Stimulated activated CD8-positive, alpha-beta memory T cell treated with anti-CD3 and anti-CD28 coated beads, Interleukin-15, amount 100 ng/mL, for 24 hours (primary cell): ENCODE measurements around the gene OSBPL3.

Experiments used
- DNase-seq: peaks from one replicate; pipeline ENCODE4 v3.0.0-alpha.2; 2020; ENCODE audit warnings: low read depth

The OSBPL3 gene

DNA sequence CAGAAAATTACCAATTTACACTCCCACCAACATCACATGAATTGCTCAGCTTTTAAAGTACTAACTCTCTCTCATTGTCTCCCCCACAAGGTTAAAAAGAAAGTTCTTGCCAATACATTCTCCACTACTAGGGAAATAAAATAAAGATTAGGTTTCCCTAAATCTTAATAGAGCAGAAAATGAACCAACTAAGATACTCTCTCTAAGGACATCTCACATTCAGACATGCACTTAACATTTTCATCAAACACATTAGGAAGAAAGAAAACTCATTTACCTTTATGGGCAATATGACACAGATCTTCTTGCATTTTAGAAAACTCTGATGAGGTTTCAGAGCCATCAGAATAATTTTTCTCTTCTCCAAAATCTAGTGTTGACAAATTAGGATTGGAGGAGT, 118.6 kb downstream of the OSBPL3 start:
- DNase-seq, result no peak

DNA sequence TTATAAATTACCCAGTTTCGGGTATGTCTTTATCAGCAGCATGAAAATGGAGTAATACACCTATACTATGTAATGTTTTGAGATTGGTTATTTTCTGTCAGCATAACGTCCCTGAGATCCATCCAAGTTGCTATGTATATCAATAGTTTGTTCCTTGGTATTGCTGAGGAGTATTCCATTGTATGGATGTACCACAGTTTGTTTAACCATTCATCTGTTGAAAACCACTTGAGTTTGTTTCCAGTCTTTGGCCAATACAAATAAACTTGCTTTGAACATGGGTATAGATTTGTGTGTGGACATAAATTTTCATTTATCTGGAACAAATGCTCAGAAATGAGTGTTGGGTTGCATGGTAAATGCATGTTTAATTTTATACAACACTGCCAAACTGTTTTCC, 119.4 kb downstream of the OSBPL3 start:
- DNase-seq, result no peak

GRCh38 chr7:24858108-24858977, 121.6 kb downstream of the OSBPL3 start:
- DNase-seq, result no peak

GRCh38 chr7:24857623-24858022, 122.4 kb downstream of the OSBPL3 start:
- DNase-seq, result no peak

- no peak for DNase-seq
These were observed 125.1 kb downstream of the OSBPL3 start for GRCh38 chr7:24854866-24855265.

DNA sequence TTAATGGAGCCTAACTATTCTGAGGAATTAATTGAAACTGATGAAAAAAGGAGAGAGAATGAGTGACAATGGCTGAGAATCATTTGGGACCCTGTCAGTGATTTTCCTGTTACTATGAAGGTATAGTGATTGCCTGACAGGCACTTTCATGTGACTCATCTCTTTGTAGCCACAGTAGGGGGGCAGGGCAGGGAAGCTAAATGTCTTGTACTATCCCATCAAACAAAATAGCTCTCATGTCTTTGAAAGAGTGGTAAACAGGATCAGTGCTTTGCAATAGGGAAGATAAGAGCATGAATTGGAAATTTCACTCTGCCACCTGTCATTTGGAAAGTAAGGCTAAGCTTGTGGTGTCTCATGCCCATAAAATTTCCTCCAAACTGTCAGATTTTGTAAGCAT, 128.2 kb downstream of the OSBPL3 start:
- no peak for DNase-seq

GRCh38 chr7:24848878-24849277, 131.1 kb downstream of the OSBPL3 start:
- no peak for DNase-seq

DNA sequence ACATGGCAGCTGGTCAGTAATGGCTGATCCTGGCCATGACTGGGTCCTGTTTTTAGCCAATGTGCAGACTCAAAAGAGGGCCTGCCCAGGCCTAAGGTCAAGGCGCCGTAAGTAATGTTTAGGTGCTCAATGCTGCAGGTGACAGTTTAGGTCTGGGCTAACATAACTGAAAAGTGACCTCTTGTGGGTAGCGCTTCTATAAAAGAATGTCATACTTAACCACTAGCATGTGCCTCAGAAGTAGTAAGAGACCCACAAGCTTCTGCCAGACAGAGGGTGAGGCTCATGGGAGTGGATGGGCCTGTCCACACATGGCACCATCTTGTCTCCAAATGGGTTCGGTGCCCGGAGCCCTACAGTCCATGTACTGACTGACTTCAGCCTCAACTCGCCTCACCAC, 132.2 kb downstream of the OSBPL3 start:
- DNase-seq, result no peak

DNA sequence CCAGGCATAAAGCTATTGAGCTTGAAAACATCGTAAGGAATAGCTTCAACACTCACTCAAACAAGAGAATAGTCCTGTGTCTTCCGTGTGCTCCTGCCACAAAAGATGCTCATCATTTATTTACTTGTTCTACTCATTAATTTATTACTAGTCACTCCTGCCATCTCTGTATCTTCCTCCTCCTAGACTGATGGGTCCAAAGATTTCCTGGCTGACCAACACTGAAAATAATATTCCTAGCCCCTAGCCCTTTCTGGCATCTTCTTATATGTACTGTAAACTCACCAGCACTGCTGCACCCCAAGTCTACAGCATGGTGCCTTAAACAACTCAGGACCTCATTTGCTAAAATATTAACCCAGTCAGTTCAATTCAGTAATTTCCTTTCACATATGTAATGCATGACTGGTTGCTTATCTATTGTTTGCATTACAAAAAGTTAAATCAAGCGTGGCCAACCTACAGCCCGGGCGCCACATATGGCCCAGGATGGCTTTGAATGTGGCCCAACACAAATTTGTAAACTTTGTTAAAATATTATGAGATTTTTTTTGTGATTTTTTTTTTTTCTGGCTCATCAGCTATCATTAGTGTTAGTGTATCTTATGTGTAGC, 136.1 kb downstream of the OSBPL3 start:
- DNase-seq, result no peak

GRCh38 chr7:24842449-24843241, 137.3 kb downstream of the OSBPL3 start:
- DNase-seq, result no peak

DNA sequence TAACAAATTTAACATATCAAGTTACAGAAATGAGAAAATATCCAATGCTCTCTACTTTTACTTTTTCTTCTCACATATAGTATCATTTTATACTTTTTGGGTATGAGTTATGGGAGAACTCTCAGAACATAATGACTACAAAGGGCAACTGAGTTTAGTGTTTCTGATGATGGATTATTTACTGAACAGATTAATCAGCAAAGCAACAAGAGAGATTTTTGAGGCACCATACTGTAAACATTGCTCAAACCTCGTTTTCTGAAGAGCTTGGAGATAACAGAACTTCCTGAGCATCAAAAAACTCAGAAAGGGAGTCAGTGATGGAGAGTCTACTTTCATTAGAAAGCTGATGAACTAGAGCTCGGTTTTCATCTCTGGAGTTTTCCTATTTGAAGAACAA, 137.9 kb downstream of the OSBPL3 start:
- DNase-seq, result no peak

- no peak for DNase-seq
These were observed 139.4 kb downstream of the OSBPL3 start for GRCh38 chr7:24840563-24840962.

GRCh38 chr7:24836084-24836483, 143.9 kb downstream of the OSBPL3 start:
- no peak for DNase-seq

DNA sequence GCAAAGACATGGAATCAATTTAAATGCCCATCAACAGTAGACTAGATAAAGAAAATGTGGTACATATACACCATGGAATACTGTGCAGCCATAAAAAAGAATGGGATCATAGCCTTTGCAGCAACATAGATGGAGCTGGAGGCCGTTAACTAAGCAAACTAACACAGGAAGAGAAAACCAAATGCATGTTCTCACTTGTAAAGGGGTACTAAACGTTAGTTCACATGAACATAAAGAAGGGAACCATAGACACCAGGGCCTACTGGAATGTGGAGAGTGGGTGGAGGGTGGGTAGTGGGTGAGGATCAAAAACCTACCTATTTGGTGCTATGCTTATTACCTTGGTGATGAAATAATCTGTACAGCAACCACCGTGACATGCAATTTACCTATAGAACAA, 144.3 kb downstream of the OSBPL3 start:
- no peak for DNase-seq

DNA sequence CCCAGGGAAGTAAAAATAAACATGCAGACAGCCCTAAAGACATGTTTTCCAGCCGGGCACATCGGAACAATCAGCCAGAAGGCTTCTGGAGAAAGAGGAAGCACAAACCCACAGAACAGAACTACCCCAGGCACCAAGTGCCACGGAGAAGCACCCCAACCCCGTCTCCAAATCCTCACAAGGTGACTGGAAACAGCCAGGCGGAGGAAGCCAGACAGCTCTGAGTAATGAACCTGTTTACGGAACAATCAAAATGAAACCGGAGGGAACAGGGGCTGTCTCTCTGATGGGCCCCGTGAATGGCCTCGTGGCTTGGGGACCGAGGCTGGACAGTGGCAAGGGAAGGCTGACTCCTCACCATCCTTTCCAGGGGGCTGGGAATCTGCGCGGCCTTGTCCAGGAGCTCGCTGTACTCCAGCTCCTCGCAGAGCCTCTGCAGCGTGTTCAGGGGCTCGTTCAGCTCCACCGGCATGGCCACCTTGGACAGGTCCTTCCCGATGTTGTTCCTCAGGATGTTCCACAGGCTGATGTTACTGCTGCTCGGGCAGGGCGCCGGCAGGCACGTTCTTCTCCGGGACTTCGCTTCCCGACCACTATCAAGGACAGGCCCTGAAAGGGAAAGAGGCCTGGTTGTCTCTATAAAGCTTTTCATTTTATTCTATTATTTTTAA, 145.7 kb downstream of the OSBPL3 start:
- no peak for DNase-seq

GRCh38 chr7:24833549-24833948, 146.4 kb downstream of the OSBPL3 start:
- no peak for DNase-seq

- no peak for DNase-seq
These were observed 148.7 kb downstream of the OSBPL3 start for GRCh38 chr7:24831240-24831639.

- DNase-seq, result no peak
These were observed 149.4 kb downstream of the OSBPL3 start for GRCh38 chr7:24830440-24831050.

DNA sequence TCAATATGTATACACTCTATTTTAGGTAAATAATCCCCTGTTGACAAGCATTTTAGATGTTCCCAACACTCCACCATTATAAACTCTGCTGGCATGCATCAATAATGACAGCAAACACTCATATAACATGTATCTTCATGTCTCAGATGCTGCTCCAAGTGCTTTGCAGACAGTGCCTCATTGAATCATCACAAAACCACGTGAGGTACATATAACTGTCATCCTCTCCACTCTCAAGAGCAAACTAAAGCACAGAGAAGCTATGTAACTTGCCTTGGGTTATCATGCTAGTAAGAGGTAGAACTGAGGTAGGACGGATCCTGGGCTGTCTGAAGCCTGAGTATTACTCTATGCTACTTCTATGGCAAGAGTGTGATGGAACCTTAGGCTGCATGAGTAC, 150.2 kb downstream of the OSBPL3 start:
- DNase-seq, result no peak

DNA sequence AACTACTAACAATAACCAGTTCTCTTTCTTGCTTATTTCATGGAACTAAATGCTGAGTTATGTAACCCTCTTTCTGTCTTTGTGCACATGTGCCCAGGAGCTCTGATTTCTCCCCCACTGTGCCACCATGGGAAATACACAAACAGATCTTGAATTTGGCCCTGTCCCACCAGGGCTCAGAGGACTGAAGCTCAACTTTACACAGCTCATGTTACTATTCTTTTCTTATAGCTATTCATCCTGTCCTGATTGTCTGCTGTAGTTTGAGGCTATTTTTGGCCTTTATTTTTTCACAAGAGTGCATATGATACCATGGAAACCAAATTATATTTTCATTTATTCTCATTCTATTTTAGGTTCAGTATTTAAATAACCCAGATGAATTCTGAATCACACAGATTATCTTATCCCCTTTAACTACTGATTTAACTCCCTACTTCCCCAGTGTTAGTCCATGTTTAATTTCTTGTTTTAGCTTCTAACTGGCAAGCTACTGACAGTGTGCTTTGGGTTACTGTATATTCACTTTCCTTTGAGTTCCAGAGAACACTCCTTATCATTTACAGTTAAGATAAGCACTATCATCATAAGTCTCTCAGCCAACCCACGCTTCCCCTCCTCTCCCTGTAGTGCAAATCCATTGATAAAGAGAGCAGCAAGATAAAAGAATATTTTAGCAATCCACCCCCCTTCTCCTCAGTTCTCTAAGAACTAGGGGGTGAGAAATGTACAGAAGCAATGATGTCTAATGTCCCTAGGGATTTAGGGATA, 150.9 kb downstream of the OSBPL3 start:
- DNase-seq, result no peak

DNA sequence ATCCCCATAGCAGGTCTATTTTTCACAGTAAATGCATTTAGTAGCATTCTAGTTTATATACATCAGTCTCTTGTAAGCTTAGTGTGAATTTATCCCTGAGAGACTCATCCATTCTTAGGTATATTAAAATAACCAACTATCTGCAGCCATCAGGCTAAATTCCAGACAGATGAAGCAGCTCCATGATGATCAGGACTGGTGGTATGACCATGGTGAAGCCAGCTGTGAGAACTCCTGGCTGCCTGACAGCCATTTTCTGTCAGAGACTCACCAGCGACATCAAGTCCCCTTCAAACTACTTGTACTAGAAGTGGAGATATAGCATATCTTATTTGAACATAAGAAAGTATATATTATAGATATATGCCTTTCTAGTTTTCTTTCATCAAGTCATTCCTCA, 152.4 kb downstream of the OSBPL3 start:
- no peak for DNase-seq
